GM15510 (cell line): ENCODE measurements around the gene CLNK.

Source experiments
- POLR2A ChIP-seq: IDR thresholded peaks from 3 replicates; pipeline ENCODE4 v1.6.1; 2011; ENCODE audit warnings: borderline replicate concordance; ENCODE audit not compliant: insufficient read length; ENCODE audit errors: extremely low read depth

Gene CLNK

DNA sequence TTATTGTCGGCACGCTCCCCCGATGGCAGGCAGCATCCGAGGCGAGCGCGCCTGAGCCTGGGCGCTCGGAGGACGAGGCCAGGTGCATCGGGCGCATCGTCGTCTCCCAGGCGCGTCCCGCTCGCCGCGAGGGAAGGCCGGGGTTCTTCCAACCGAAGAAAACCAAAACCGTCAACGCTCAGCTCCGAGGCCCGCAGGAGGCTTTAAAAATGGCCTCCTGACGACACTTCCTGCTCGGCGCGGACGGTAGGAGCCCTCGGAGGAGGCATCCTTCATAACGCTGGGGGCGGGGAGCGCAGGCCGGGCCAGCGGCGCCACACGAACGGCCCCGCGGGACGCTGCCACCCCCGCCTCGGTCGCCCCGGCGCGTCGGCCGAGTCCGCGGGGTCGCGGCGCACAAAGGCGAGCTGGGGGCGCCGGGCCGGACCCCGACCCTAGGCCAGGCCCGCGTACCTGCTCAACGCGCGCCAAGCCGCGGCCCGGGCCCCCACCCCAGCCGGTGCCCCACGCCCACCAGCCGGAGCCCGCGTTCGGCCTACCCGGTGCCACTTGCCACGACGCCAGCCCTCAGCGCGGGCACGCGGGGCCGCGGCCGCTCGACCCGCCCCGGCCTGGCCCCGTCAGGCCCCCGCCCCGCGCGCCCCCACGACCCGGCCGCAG, 227.8 kb downstream of the CLNK start:
- peak; percentile 25 for TF ChIP-seq POLR2A

- TF ChIP-seq POLR2A, result no peak
Observed at GRCh38 chr4:10456260-10456594, 228.3 kb downstream of the CLNK start.

- no peak for TF ChIP-seq POLR2A
Observed at GRCh38 chr4:10455133-10455532, 229.4 kb downstream of the CLNK start.

GRCh38 chr4:10454726-10455125, 229.8 kb downstream of the CLNK start:
- TF ChIP-seq POLR2A, result no peak

- TF ChIP-seq POLR2A, result no peak
Observed at GRCh38 chr4:10454121-10454520, 230.4 kb downstream of the CLNK start.

GRCh38 chr4:10448991-10449390, 235.6 kb downstream of the CLNK start:
- no peak for TF ChIP-seq POLR2A

- no peak for TF ChIP-seq POLR2A
Observed at GRCh38 chr4:10442976-10443375, 241.6 kb downstream of the CLNK start.

DNA sequence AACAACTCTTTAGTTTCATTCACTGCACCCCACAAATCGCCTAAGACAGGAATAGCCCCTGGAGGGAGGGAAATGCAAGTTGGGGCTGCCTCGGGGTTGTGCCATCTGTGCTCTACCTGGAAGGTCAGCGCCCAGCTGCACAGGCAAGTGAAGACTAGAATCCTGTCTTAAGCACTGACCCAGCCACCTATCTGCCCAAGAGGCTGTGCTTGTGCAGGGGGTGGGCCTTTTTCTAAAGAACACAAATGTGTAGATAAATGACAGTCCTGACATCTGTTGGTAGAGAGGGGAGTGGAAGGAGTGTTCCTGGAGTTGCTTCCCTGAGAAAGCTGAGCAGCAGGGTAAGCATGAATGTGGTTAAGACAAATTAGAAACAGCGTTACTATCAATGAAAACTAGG, 243.1 kb downstream of the CLNK start:
- TF ChIP-seq POLR2A, result no peak

DNA sequence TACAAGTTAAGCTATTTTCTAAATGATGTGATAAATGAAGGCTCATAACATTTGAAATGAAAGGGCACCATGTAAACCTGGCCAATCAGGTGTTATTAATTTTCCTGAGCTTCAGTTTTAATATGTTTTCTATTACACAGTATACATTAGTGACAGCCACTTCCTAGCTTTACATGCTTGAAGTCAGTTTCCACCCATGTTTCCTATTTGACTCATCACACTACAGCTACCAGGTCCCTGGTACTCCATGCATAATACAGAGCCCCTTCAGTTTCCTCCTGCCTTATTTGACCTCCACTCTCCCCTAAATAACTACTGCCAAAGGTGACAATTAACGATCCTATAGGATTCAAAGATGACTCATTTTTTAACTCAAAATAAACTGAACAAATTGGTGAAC, 245.6 kb downstream of the CLNK start:
- no peak for TF ChIP-seq POLR2A

DNA sequence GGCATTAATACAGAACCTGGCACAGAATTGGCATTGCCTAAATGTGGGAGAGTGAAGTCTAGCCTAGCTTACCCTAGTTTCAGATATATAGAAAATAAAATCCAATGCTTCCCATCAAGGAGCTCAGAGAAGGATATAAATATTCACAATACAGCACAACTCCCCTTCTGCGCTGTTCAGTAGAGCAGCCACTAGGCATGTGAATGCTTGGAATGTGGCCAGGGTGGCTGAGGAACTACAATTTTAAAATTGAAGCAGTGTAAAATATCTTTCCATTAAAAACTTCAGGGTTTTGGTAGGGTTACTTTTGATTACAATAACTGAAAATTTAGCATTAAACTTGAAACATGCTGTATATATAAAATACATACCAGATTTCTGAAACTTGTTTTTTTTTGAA, 246.8 kb downstream of the CLNK start:
- no peak for TF ChIP-seq POLR2A
